HepG2 (cell line): ENCODE results near the gene UBE2E1. TPM values are rescaled to one million over a fixed set of nuclear protein-coding genes. Genes with fewer than 3 reads are reported as not detected.

ENCODE experiments used
- BORCS8-MEF2B ChIP-seq: sonication (generic); formaldehyde crosslinking; IDR thresholded peaks from 2 replicates; pipeline ENCODE4 v1.8.0; 2022; ENCODE audit warnings: mild to moderate bottlenecking, missing genetic modification reagents
- BRD4 ChIP-seq: sonication (generic); formaldehyde crosslinking; IDR thresholded peaks from 2 replicates; pipeline ENCODE4 v1.4.0; 2020; ENCODE audit warnings: missing genetic modification reagents
- CHD4 ChIP-seq: fragments of 200-600 bp; sonication (generic); IDR thresholded peaks from 2 replicates; pipeline ENCODE4 v1.7.0; 2017; ENCODE audit warnings: mild to moderate bottlenecking, low read length, borderline replicate concordance
- EED ChIP-seq: sonication (generic); formaldehyde crosslinking; IDR thresholded peaks from 2 replicates; pipeline ENCODE4 v1.5.0; 2020; ENCODE audit warnings: mild to moderate bottlenecking, missing genetic modification reagents
- FOXA1 ChIP-seq, 2 experiments: fragments of 450-650 bp in 1 of 2; sonication (generic) in 1 of 2; formaldehyde crosslinking in 1 of 2; IDR thresholded peaks; 2 replicates each; pipeline versions ENCODE4 v1.4.0 to v1.6.1; 2016 to 2020; ENCODE audit warnings: missing genetic modification reagents in 1 of 2
- GABPA ChIP-seq, 2 experiments: IDR thresholded peaks; 2 replicates each; pipeline ENCODE4 v1.6.1; 2011 to 2016; ENCODE audit warnings: low read depth in 2 of 2, low read length in 1 of 2, missing biosample characterization in 1 of 2, missing genetic modification characterization in 1 of 2
- MYC ChIP-seq: sonication (generic); formaldehyde crosslinking; IDR thresholded peaks from 2 replicates; pipeline ENCODE4 v1.9.0; 2021; ENCODE audit warnings: missing genetic modification reagents, borderline replicate concordance
- NFE2L1 ChIP-seq: sonication (generic); formaldehyde crosslinking; IDR thresholded peaks from 2 replicates; pipeline ENCODE4 v1.4.0; 2020; ENCODE audit warnings: missing genetic modification reagents, mild to moderate bottlenecking, borderline replicate concordance
- NR1H2 ChIP-seq: sonication (generic); formaldehyde crosslinking; IDR thresholded peaks from 2 replicates; pipeline ENCODE4 v1.8.1; 2022; ENCODE audit warnings: low read depth, missing genetic modification reagents, borderline replicate concordance
- SP2 ChIP-seq: sonication (generic); formaldehyde crosslinking; IDR thresholded peaks from 2 replicates; pipeline ENCODE4 v1.5.1; 2020; ENCODE audit warnings: mild to moderate bottlenecking, missing genetic modification reagents
- ZC3H4 ChIP-seq: sonication (generic); formaldehyde crosslinking; IDR thresholded peaks from 2 replicates; pipeline ENCODE4 v1.4.0; 2020; ENCODE audit warnings: missing genetic modification reagents, borderline replicate concordance
- ZMYM4 ChIP-seq: sonication (generic); formaldehyde crosslinking; IDR thresholded peaks from 2 replicates; pipeline ENCODE4 v1.8.1; 2023; ENCODE audit warnings: mild to moderate bottlenecking, missing genetic modification reagents
- ZNF44 ChIP-seq: sonication (generic); formaldehyde crosslinking; IDR thresholded peaks from 2 replicates; pipeline ENCODE4 v1.5.1; 2020; ENCODE audit warnings: mild to moderate bottlenecking, missing genetic modification reagents
- polyA plus RNA-seq, 8 experiments: library from polyadenylated mRNA; depleted of rRNA in 3 of 8; stranded (reverse) in 7 of 8; unstranded in 1 of 8; fragments of >200 nt; fragmentation: Illumina TruSeq in 4 of 8; extraction: Trizol in 4 of 8; gene quantifications; 2 replicates each; pipeline versions ENCODE4 v1.2.1 to v1.2.3, GENCODE V29; 2011 to 2016; ENCODE audit warnings: low read depth in 4 of 8, missing spikeins in 1 of 8, mixed read lengths in 1 of 8; ENCODE audit not compliant: insufficient read depth in 1 of 8
- total RNA-seq, 5 experiments: library from RNA; depleted of rRNA; stranded (reverse); fragments of >200 nt; fragmentation: Illumina TruSeq; extraction: Trizol; gene quantifications; 2 replicates each; pipeline ENCODE4 v1.2.3, GENCODE V29; 2016; ENCODE audit warnings: low read depth in 1 of 5
- TF ChIP-seq, protein P1 (sequence below): sonication (generic); formaldehyde crosslinking; IDR thresholded peaks from 2 replicates; pipeline ENCODE4 v1.4.0; 2020; ENCODE audit warnings: missing genetic modification reagents
- TF ChIP-seq, protein P2 (sequence below): sonication (generic); formaldehyde crosslinking; conservative IDR thresholded peaks from 2 replicates; pipeline ENCODE4 v1.8.0; 2022; ENCODE audit warnings: low read depth, missing genetic modification reagents
- TF ChIP-seq, protein P3 (sequence below): sonication (generic); formaldehyde crosslinking; IDR thresholded peaks from 2 replicates; pipeline ENCODE4 v1.4.0; 2020; ENCODE audit warnings: missing genetic modification reagents, borderline replicate concordance
- TF ChIP-seq, protein P4 (sequence below): IDR thresholded peaks from 2 replicates; pipeline ENCODE4 v1.6.1; 2016; ENCODE audit warnings: low read depth, control low read depth
- TF ChIP-seq, protein P5 (sequence below): sonication (generic); formaldehyde crosslinking; IDR thresholded peaks from 2 replicates; pipeline ENCODE4 v1.5.1; 2020; ENCODE audit warnings: mild to moderate bottlenecking, missing genetic modification reagents, moderate library complexity

Gene UBE2E1
- total and polyA plus RNA-seq, 2 of the 13 experiments (the other 11 are each of a cell fraction or from before 2014, with no cell fraction given): 55.4 to 61.8 TPM

DNA sequence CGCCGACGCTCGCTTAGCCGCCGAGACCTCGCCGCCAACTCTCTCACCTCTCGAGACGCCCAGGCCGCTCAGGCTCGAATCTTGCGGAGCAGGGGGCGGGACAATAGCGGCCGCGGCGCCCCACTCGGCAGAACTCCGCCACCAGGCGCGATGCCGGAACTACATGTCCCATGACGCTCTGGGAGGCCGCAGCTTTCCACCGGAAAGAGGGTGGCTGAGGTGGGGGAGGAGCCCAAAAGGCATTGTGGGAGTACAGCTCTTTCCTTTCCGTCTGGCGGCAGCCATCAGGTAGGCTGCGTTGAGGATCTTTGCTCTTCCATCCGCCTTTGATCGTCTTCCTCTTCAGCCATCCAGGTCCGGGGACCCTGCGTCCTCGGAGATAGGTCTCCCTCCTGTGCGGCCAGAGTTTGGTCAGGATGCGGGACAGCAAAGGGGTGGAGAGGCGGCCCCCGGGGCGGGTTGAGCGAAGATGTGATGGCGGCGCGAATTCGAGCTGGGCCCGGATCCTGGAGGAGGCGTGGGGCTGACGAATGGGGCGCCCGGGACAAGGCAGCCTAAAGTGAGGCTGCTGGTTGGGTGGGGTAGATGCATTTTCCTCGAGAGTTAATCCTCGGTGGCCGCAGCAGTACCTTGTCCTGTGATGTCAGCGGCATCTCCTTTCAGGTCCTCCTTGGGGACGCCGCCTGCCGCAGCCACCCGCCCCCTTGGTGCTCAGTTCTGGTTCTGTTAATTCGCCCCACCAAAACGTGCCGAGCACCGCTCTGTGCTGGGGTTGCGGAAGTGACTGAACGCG, 111.3 kb downstream of the UBE2E1 start, which contains the start of the genes NKIRAS1 and RPL15 (continued):
- peak; percentile 91 for TF ChIP-seq GABPA (IDR thresholded peaks at IDR 0.05; ENCODE audit: low read depth, low read length)
- TF ChIP-seq GABPA (CRISPR knock-in tag; IDR thresholded peaks at IDR 0.05; ENCODE audit: low read depth): peak; percentile 98
- no peak for TF ChIP-seq NFE2L1 (CRISPR knock-in tag)
- TF ChIP-seq, protein P1, sequence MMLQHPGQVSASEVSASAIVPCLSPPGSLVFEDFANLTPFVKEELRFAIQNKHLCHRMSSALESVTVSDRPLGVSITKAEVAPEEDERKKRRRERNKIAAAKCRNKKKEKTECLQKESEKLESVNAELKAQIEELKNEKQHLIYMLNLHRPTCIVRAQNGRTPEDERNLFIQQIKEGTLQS: peak; percentile 49
- no peak for TF ChIP-seq NR1H2
- no peak for TF ChIP-seq FOXA1 (IDR thresholded peaks at IDR 0.05)
- TF ChIP-seq FOXA1 (CRISPR knock-in tag; IDR thresholded peaks at IDR 0.05): 0 out of 2 replicates have a peak, but pooled peaks have one; percentile 2
- peak; percentile 98 for TF ChIP-seq BRD4 (CRISPR knock-in tag)
- TF ChIP-seq, protein P2, sequence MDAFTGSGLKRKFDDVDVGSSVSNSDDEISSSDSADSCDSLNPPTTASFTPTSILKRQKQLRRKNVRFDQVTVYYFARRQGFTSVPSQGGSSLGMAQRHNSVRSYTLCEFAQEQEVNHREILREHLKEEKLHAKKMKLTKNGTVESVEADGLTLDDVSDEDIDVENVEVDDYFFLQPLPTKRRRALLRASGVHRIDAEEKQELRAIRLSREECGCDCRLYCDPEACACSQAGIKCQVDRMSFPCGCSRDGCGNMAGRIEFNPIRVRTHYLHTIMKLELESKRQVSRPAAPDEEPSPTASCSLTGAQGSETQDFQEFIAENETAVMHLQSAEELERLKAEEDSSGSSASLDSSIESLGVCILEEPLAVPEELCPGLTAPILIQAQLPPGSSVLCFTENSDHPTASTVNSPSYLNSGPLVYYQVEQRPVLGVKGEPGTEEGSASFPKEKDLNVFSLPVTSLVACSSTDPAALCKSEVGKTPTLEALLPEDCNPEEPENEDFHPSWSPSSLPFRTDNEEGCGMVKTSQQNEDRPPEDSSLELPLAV: no peak
- TF ChIP-seq, protein P3, sequence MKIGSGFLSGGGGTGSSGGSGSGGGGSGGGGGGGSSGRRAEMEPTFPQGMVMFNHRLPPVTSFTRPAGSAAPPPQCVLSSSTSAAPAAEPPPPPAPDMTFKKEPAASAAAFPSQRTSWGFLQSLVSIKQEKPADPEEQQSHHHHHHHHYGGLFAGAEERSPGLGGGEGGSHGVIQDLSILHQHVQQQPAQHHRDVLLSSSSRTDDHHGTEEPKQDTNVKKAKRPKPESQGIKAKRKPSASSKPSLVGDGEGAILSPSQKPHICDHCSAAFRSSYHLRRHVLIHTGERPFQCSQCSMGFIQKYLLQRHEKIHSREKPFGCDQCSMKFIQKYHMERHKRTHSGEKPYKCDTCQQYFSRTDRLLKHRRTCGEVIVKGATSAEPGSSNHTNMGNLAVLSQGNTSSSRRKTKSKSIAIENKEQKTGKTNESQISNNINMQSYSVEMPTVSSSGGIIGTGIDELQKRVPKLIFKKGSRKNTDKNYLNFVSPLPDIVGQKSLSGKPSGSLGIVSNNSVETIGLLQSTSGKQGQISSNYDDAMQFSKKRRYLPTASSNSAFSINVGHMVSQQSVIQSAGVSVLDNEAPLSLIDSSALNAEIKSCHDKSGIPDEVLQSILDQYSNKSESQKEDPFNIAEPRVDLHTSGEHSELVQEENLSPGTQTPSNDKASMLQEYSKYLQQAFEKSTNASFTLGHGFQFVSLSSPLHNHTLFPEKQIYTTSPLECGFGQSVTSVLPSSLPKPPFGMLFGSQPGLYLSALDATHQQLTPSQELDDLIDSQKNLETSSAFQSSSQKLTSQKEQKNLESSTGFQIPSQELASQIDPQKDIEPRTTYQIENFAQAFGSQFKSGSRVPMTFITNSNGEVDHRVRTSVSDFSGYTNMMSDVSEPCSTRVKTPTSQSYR (CRISPR knock-in tag): peak; percentile 97
- 0 out of 2 replicates have a peak, but pooled peaks have one; percentile 16 for TF ChIP-seq ZNF44 (CRISPR knock-in tag)
- TF ChIP-seq EED (CRISPR knock-in tag): peak; percentile 95
- no peak for TF ChIP-seq CHD4
- no peak; the same call in 1 of the 2 replicates for TF ChIP-seq ZC3H4
- peak; percentile 99 for TF ChIP-seq MYC (CRISPR knock-in tag)
- TF ChIP-seq ZMYM4 (CRISPR knock-in tag): peak; percentile 82
- TF ChIP-seq SP2 (CRISPR knock-in tag): peak; percentile 64
- TF ChIP-seq BORCS8-MEF2B: peak; percentile 89
- TF ChIP-seq, protein P4, sequence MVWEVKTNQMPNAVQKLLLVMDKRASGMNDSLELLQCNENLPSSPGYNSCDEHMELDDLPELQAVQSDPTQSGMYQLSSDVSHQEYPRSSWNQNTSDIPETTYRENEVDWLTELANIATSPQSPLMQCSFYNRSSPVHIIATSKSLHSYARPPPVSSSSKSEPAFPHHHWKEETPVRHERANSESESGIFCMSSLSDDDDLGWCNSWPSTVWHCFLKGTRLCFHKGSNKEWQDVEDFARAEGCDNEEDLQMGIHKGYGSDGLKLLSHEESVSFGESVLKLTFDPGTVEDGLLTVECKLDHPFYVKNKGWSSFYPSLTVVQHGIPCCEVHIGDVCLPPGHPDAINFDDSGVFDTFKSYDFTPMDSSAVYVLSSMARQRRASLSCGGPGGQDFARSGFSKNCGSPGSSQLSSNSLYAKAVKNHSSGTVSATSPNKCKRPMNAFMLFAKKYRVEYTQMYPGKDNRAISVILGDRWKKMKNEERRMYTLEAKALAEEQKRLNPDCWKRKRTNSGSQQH (CRISPR knock-in tag): peak; percentile 85
- TF ChIP-seq, protein P5, sequence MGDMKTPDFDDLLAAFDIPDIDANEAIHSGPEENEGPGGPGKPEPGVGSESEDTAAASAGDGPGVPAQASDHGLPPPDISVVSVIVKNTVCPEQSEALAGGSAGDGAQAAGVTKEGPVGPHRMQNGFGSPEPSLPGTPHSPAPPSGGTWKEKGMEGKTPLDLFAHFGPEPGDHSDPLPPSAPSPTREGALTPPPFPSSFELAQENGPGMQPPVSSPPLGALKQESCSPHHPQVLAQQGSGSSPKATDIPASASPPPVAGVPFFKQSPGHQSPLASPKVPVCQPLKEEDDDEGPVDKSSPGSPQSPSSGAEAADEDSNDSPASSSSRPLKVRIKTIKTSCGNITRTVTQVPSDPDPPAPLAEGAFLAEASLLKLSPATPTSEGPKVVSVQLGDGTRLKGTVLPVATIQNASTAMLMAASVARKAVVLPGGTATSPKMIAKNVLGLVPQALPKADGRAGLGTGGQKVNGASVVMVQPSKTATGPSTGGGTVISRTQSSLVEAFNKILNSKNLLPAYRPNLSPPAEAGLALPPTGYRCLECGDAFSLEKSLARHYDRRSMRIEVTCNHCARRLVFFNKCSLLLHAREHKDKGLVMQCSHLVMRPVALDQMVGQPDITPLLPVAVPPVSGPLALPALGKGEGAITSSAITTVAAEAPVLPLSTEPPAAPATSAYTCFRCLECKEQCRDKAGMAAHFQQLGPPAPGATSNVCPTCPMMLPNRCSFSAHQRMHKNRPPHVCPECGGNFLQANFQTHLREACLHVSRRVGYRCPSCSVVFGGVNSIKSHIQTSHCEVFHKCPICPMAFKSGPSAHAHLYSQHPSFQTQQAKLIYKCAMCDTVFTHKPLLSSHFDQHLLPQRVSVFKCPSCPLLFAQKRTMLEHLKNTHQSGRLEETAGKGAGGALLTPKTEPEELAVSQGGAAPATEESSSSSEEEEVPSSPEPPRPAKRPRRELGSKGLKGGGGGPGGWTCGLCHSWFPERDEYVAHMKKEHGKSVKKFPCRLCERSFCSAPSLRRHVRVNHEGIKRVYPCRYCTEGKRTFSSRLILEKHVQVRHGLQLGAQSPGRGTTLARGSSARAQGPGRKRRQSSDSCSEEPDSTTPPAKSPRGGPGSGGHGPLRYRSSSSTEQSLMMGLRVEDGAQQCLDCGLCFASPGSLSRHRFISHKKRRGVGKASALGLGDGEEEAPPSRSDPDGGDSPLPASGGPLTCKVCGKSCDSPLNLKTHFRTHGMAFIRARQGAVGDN: peak; percentile 92
